Neural cell (in vitro differentiated cells): Measurements from ENCODE around the gene TMEM184B. TPM values are rescaled to one million over a fixed set of nuclear protein-coding genes. Genes with fewer than 3 reads are reported as not detected.

Source experiments
- H2AFZ ChIP-seq: fragments of 200-600, 300-800 bp; sonication (generic), shearing (Covaris generic); 2 replicates; pipeline ENCODE4 v1.6.0; 2014; ENCODE audit warnings: low read depth, mild to moderate bottlenecking, antibody characterized with exemption, low read length, moderate library complexity
- H3F3A ChIP-seq: fragments of 200-600 bp; shearing (Covaris generic); 2 replicates; pipeline ENCODE4 v1.6.1; 2016; ENCODE audit warnings: mild to moderate bottlenecking, moderate library complexity, mixed read lengths, antibody characterized with exemption, low read length; ENCODE audit not compliant: insufficient read depth, poor library complexity, severe bottlenecking
- H3K27ac ChIP-seq: fragments of 200-600, 300-800 bp; sonication (generic), shearing (Covaris generic); 2 replicates; pipeline ENCODE4 v1.5.1; 2014; ENCODE audit warnings: mild to moderate bottlenecking, low read length, moderate library complexity
- H3K27me3 ChIP-seq: fragments of 300-800, 200-600 bp; sonication (generic), shearing (Covaris generic); 2 replicates; pipeline ENCODE4 v1.6.0; 2014; ENCODE audit warnings: mild to moderate bottlenecking, low read depth, low read length, moderate library complexity; ENCODE audit not compliant: insufficient read depth
- H3K36me3 ChIP-seq: fragments of 300-800, 200-600 bp; sonication (generic), shearing (Covaris generic); 2 replicates; pipeline ENCODE4 v1.5.1; 2014; ENCODE audit warnings: mild to moderate bottlenecking, antibody characterized with exemption, low read length, moderate library complexity; ENCODE audit not compliant: insufficient read depth
- H3K4me2 ChIP-seq: fragments of 300-800, 200-600 bp; sonication (generic), shearing (Covaris generic); 2 replicates; pipeline ENCODE4 v1.6.0; 2014; ENCODE audit warnings: mild to moderate bottlenecking, low read length
- H3K4me3 ChIP-seq: fragments of 300-800, 200-600 bp; sonication (generic), shearing (Covaris generic); 2 replicates; pipeline ENCODE4 v1.5.1; 2014; ENCODE audit warnings: mild to moderate bottlenecking, low read length, moderate library complexity
- H3K79me2 ChIP-seq: fragments of 200-600 bp; shearing (Covaris generic); replicated peaks from 2 replicates; pipeline ENCODE4 v1.6.0; 2014; ENCODE audit warnings: mild to moderate bottlenecking, low read length, moderate library complexity; ENCODE audit not compliant: insufficient read depth
- H3K9ac ChIP-seq: fragments of 300-800, 200-600 bp; sonication (generic), shearing (Covaris generic); 2 replicates; pipeline ENCODE4 v1.6.1; 2016; ENCODE audit warnings: mild to moderate bottlenecking, low read length, mixed read lengths
- H3K9me2 ChIP-seq: fragments of 200-600 bp; shearing (Covaris generic); 2 replicates; pipeline ENCODE4 v1.6.1; 2016; ENCODE audit warnings: mild to moderate bottlenecking, low read length, mixed read lengths; ENCODE audit not compliant: insufficient read depth
- H3K9me3 ChIP-seq: fragments of 200-600, 300-800 bp; sonication (generic), shearing (Covaris generic); 2 replicates; pipeline ENCODE4 v1.6.1; 2016; ENCODE audit warnings: mild to moderate bottlenecking, mixed run types, low read length, moderate library complexity, mixed read lengths
- H4K20me1 ChIP-seq: fragments of 200-600 bp; shearing (Covaris generic); 2 replicates; pipeline ENCODE4 v1.6.1; 2016; ENCODE audit warnings: mild to moderate bottlenecking, mixed run types; ENCODE audit not compliant: insufficient read depth
- EP300 ChIP-seq: fragments of 450-650 bp; conservative IDR thresholded peaks from 2 replicates; pipeline ENCODE4 v1.6.1; 2014; ENCODE audit warnings: antibody characterized with exemption, mild to moderate bottlenecking, moderate library complexity; ENCODE audit not compliant: poor library complexity, severe bottlenecking
- EZH2 ChIP-seq: fragments of 200-600, 300-800 bp; shearing (Covaris generic), sonication (generic); IDR thresholded peaks from 2 replicates; pipeline ENCODE4 v1.6.1; 2014; ENCODE audit warnings: antibody characterized with exemption, low read length, borderline replicate concordance, mild to moderate bottlenecking; ENCODE audit not compliant: insufficient read depth, poor library complexity, severe bottlenecking
- MXI1 ChIP-seq: fragments of 450-650 bp; conservative IDR thresholded peaks from 2 replicates; pipeline ENCODE4 v1.6.1; 2014; ENCODE audit warnings: antibody characterized with exemption, mild to moderate bottlenecking; ENCODE audit not compliant: poor library complexity, severe bottlenecking
- POLR2AphosphoS5 ChIP-seq: IDR thresholded peaks from 2 replicates; pipeline ENCODE4 v1.6.1; 2012
- RAD21 ChIP-seq: fragments of 450-650 bp; conservative IDR thresholded peaks from 2 replicates; pipeline ENCODE4 v1.6.1; 2014; ENCODE audit warnings: antibody characterized with exemption, mild to moderate bottlenecking, moderate library complexity
- SMC3 ChIP-seq: fragments of 450-650 bp; conservative IDR thresholded peaks from 2 replicates; pipeline ENCODE4 v1.6.1; 2014; ENCODE audit warnings: antibody characterized with exemption, mild to moderate bottlenecking, moderate library complexity; ENCODE audit not compliant: poor library complexity
- TAF1 ChIP-seq: IDR thresholded peaks from 2 replicates; pipeline ENCODE4 v1.6.1; 2012; ENCODE audit warnings: low read depth
- polyA plus RNA-seq: library from polyadenylated mRNA; depleted of rRNA; stranded (reverse); fragments of >200 nt; gene quantifications from 2 replicates; pipeline ENCODE4 v1.2.3, GENCODE V29; 2014
- TF ChIP-seq, protein P1 (sequence below): fragments of 450-650 bp; IDR thresholded peaks from 2 replicates; pipeline ENCODE4 v1.5.1; 2014; ENCODE audit warnings: antibody characterized with exemption, mild to moderate bottlenecking, moderate library complexity; ENCODE audit not compliant: poor library complexity, severe bottlenecking
- TF ChIP-seq, protein P2 (sequence below): IDR thresholded peaks from 2 replicates; pipeline ENCODE4 v1.6.1; 2012; ENCODE audit warnings: borderline replicate concordance

The TMEM184B gene
- polyA plus RNA-seq, 1 donor from 2014 or later: 19.7 TPM

DNA sequence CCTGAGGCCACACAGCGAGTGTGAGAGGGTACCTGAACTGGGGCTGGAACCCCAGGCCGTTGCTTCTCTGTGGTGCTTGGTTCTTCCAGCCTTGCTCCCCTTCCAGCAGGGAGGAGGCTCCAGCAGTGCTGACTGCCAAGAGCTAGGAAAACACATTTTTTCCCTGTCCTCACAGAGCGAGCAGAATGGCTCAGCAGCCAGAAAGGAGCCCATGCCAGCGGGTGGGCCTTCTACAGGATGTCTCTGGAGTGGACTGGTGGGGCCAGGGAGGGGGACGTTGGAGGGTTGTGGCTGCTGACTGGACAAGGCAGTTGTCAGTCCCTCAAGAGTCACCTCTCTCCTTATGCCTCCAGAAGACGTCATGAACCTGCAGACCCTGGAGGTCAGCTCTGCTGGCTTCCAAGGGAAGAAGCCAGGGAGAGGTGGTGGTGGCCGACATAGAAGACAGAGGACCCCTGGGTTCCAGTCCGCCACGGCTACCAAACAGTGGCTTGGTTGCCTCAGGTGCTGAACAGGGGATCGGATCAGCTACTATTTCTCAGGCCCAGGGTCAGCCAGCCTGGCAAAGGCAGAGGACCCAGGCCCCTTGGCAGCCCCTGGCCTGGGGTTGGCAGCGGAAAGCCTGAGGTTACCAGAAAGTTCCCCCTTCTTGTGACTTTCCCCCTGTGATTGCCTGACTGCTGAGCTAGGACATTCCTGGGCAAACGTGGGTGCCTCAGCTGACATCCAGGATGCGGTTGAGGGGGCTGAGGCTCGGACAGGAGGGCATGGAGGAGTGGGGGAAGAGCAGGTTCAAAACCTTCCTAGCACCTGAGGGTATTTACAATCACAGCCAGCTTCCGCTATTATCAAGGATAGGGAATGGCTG, 67.3 kb downstream of the TMEM184B start:
- no peaks in the 10 kb centered on the region for H3K79me2 ChIP-seq
- TF ChIP-seq EP300 (no peak), TAF1 (no peak), MXI1 (no peak), RAD21 (no peak), SMC3 (no peak), EZH2 (no peak)
- TF ChIP-seq, protein P1, sequence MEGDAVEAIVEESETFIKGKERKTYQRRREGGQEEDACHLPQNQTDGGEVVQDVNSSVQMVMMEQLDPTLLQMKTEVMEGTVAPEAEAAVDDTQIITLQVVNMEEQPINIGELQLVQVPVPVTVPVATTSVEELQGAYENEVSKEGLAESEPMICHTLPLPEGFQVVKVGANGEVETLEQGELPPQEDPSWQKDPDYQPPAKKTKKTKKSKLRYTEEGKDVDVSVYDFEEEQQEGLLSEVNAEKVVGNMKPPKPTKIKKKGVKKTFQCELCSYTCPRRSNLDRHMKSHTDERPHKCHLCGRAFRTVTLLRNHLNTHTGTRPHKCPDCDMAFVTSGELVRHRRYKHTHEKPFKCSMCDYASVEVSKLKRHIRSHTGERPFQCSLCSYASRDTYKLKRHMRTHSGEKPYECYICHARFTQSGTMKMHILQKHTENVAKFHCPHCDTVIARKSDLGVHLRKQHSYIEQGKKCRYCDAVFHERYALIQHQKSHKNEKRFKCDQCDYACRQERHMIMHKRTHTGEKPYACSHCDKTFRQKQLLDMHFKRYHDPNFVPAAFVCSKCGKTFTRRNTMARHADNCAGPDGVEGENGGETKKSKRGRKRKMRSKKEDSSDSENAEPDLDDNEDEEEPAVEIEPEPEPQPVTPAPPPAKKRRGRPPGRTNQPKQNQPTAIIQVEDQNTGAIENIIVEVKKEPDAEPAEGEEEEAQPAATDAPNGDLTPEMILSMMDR: no peak
- TF ChIP-seq, protein P2, sequence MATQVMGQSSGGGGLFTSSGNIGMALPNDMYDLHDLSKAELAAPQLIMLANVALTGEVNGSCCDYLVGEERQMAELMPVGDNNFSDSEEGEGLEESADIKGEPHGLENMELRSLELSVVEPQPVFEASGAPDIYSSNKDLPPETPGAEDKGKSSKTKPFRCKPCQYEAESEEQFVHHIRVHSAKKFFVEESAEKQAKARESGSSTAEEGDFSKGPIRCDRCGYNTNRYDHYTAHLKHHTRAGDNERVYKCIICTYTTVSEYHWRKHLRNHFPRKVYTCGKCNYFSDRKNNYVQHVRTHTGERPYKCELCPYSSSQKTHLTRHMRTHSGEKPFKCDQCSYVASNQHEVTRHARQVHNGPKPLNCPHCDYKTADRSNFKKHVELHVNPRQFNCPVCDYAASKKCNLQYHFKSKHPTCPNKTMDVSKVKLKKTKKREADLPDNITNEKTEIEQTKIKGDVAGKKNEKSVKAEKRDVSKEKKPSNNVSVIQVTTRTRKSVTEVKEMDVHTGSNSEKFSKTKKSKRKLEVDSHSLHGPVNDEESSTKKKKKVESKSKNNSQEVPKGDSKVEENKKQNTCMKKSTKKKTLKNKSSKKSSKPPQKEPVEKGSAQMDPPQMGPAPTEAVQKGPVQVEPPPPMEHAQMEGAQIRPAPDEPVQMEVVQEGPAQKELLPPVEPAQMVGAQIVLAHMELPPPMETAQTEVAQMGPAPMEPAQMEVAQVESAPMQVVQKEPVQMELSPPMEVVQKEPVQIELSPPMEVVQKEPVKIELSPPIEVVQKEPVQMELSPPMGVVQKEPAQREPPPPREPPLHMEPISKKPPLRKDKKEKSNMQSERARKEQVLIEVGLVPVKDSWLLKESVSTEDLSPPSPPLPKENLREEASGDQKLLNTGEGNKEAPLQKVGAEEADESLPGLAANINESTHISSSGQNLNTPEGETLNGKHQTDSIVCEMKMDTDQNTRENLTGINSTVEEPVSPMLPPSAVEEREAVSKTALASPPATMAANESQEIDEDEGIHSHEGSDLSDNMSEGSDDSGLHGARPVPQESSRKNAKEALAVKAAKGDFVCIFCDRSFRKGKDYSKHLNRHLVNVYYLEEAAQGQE: no peak
- no peaks in the 10 kb centered on the region for H3F3A ChIP-seq
- H3K4me2 ChIP-seq: no peak overlapping the region
- H3K9me3 ChIP-seq: no peaks in the 10 kb centered on the region
- H3K9me2 ChIP-seq: no peaks in the 10 kb centered on the region
- no peak overlapping the region for H3K4me3 ChIP-seq
- H3K27me3 ChIP-seq: peaks cover 21% of the 10 kb centered on the region
- no peak overlapping the region for H3K9ac ChIP-seq
- no peak overlapping the region for H3K27ac ChIP-seq
- H3K36me3 ChIP-seq: no peaks in the 10 kb centered on the region
- H4K20me1 ChIP-seq: no peaks in the 10 kb centered on the region
- no peak overlapping the region for H2AFZ ChIP-seq

DNA sequence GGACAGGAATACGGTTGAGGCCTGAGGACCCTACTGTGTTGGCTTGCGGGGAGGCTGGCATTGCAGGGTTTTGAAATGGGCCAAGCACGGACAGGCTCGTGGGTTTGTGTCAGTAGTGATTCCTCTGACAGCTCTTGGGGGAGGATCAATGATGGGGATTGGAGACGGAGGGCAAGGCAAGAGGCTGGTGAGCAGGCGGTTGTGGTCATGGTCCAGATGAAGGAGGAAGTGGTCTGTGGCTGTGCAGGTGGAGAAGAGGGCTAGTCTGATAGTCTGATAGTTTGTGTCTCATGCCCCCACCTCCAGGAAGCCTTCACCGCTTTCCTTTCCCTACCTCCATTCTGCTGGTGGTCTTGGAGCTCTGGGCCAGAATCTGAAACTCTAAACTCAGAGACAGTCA, 68.0 kb downstream of the TMEM184B start:
- Histone ChIP-seq H3K79me2 (no peaks in the 10 kb centered on the region), H3K9me3 (no peaks in the 10 kb centered on the region), H4K20me1 (no peaks in the 10 kb centered on the region), H3K4me2 (no peak overlapping the region), H3K27me3 (peaks cover 21% of the 10 kb centered on the region), H3K9me2 (no peaks in the 10 kb centered on the region), H3K36me3 (no peaks in the 10 kb centered on the region), H3F3A (no peaks in the 10 kb centered on the region), H2AFZ (no peak overlapping the region), H3K9ac (no peak overlapping the region), H3K4me3 (no peak overlapping the region), H3K27ac (no peak overlapping the region)
- TF ChIP-seq EZH2: no peak
- TF ChIP-seq, protein P2: no peak
- TF ChIP-seq MXI1: no peak
- no peak for TF ChIP-seq POLR2AphosphoS5
- TF ChIP-seq RAD21: no peak
- TF ChIP-seq, protein P1: no peak
- TF ChIP-seq SMC3: no peak
- no peak for TF ChIP-seq EP300
- TF ChIP-seq TAF1: no peak
